Natural killer cell treated with Interleukin-12 subunit alpha and Interleukin-12 subunit beta and Interleukin-15 and Interleukin-18, amount 100 ng/mL, for 72 hours (primary cell): ENCODE results near the gene CTDSPL. TPM values are rescaled to one million over a fixed set of nuclear protein-coding genes. Genes with fewer than 3 reads are reported as not detected.
A peak's percentile ranks its signal among the peaks of the same experiment; 100 is the strongest.
"Not testable (repeated sequence)": the region's sequence is repeated elsewhere in the genome, so short reads cannot be mapped to it uniquely, and the experiment has no call there.

ENCODE experiments used
- ATAC-seq, 2 donors: fragments of 150-1000 bp; cut with Tn5 transposase in 1 of 2; sonication (Bioruptor Pico), chemical (Tn5 transposase) in 1 of 2; 2 replicates each; pipeline ENCODE4 v1.10.0; 2021
- DNase-seq: peaks from one replicate; pipeline ENCODE4 v3.0.0; 2022; ENCODE audit warnings: low spot score
- H3K27ac Mint-ChIP-seq, 2 donors: 1 replicate in 1 of 2; 2 replicates in 1 of 2; pipeline ENCODE4 v1.8.0; 2022; ENCODE audit warnings: mixed read lengths in 2 of 2, mild to moderate bottlenecking in 1 of 2, moderate library complexity in 1 of 2
- H3K27me3 Mint-ChIP-seq, 2 donors: 1 replicate in 1 of 2; 2 replicates in 1 of 2; pipeline ENCODE4 v1.8.0; 2022; ENCODE audit warnings: mixed read lengths in 2 of 2
- H3K36me3 Mint-ChIP-seq: one replicate; pipeline ENCODE4 v1.8.0; 2022; ENCODE audit warnings: mixed read lengths
- H3K4me1 Mint-ChIP-seq, 2 donors: 1 replicate in 1 of 2; 2 replicates in 1 of 2; pipeline ENCODE4 v1.8.0; 2022; ENCODE audit warnings: low read depth in 2 of 2, mixed read lengths in 2 of 2, mild to moderate bottlenecking in 1 of 2
- H3K4me3 Mint-ChIP-seq: one replicate; pipeline ENCODE4 v1.8.0; 2022; ENCODE audit warnings: mixed read lengths
- H3K9me3 Mint-ChIP-seq: 2 replicates; pipeline ENCODE4 v1.8.0; 2022; ENCODE audit warnings: mixed read lengths
- total RNA-seq, 2 donors: library from RNA; stranded (reverse); gene quantifications; one replicate each; pipeline ENCODE4 v1.2.3, GENCODE V29; 2022

Gene CTDSPL
- 1 to 10 TPM in 1 of 2 donors, under 1 TPM in 1; 0.69 to 1.3 TPM for total RNA-seq

DNA sequence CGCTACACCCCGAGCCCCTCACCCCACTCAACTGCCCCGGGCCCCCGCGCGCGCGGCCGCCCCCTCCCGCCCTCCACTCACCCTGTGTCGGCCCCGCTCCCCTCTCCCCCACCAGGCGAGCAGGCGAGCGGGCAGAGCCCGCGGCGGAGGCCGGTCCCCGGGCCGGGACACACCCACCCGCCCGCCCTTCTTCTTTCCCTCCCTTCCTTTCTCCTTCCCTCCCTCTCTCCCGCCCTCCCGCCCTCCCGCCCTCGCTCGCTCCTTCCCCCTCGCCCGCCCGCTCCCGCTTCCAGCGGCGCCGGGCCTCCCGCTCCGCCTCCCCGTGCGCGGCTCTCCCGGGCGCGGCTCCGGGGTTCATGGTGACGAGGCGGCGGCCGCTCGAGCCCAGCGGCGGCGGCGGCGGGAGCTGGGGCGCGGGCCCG lies at the start of gene CTDSPL:
CTDSPL (plus strand) TSS at position 261 of the 422 bp plus-strand sequence. CDS start 320 bp downstream, outside the sequence.
- peak within 1 kb of the TSS; percentile 83 for H3K4me3 Mint-ChIP-seq
- H3K36me3 Mint-ChIP-seq = no peaks in the 10 kb centered on the region
- H3K9me3 Mint-ChIP-seq = no peaks in the 10 kb centered on the region
- peaks cover 10 to 16% of the 10 kb centered on the region in 2 donors for H3K4me1 Mint-ChIP-seq
- H3K27ac Mint-ChIP-seq = no peak within 1 kb of the TSS
- DNase-seq = no peak
- no peak for ATAC-seq
- H3K27me3 Mint-ChIP-seq = peaks cover 23 to 24% of the 10 kb centered on the region in 2 donors

GRCh38 chr3:37812499-37812896 lies 49.2 kb upstream of the CTDSPL start:
- H3K4me3 Mint-ChIP-seq = no peak overlapping the region
- ATAC-seq = no peak
- H3K36me3 Mint-ChIP-seq = no peaks in the 10 kb centered on the region
- no peak overlapping the region for H3K27ac Mint-ChIP-seq
- H3K9me3 Mint-ChIP-seq = no peaks in the 10 kb centered on the region
- no peaks in the 10 kb centered on the region for H3K4me1 Mint-ChIP-seq
- H3K27me3 Mint-ChIP-seq = peaks cover 4 to 20% of the 10 kb centered on the region in 2 donors
- no peak for DNase-seq

- ATAC-seq (no peak), DNase-seq (no peak)
- Mint-ChIP-seq H3K36me3 (no peaks in the 10 kb centered on the region), H3K27ac (no peak overlapping the region), H3K9me3 (no peaks in the 10 kb centered on the region), H3K4me1 (no peaks in the 10 kb centered on the region), H3K27me3 (peaks cover 4 to 18% of the 10 kb centered on the region in 2 donors), H3K4me3 (no peak overlapping the region)
These were observed 48.3 kb upstream of the CTDSPL start for GRCh38 chr3:37813403-37813802.

- H3K9me3 Mint-ChIP-seq = no peaks in the 10 kb centered on the region
- H3K4me1 Mint-ChIP-seq = no peaks in the 10 kb centered on the region
- peaks cover 4 to 18% of the 10 kb centered on the region in 2 donors for H3K27me3 Mint-ChIP-seq
- DNase-seq (no peak), ATAC-seq (no peak)
- H3K36me3 Mint-ChIP-seq = no peaks in the 10 kb centered on the region
- H3K27ac Mint-ChIP-seq = no peak overlapping the region
- H3K4me3 Mint-ChIP-seq = no peak overlapping the region
These were observed 47.1 kb upstream of the CTDSPL start for GRCh38 chr3:37814547-37814946.

GRCh38 chr3:37815156-37815555 lies 46.5 kb upstream of the CTDSPL start:
- not testable (repeated sequence) for H3K4me3 Mint-ChIP-seq, H3K4me1 Mint-ChIP-seq, ATAC-seq, H3K36me3 Mint-ChIP-seq, H3K27ac Mint-ChIP-seq, H3K9me3 Mint-ChIP-seq, DNase-seq
- peaks cover 4 to 18% of the 10 kb centered on the region in 2 donors for H3K27me3 Mint-ChIP-seq

GRCh38 chr3:37816271-37816670 lies 45.4 kb upstream of the CTDSPL start:
- H3K27ac Mint-ChIP-seq = no peak overlapping the region
- no peak for ATAC-seq
- peaks cover 4 to 18% of the 10 kb centered on the region in 2 donors for H3K27me3 Mint-ChIP-seq
- H3K36me3 Mint-ChIP-seq = no peaks in the 10 kb centered on the region
- no peaks in the 10 kb centered on the region for H3K4me1 Mint-ChIP-seq
- no peaks in the 10 kb centered on the region for H3K9me3 Mint-ChIP-seq
- DNase-seq = no peak
- no peak overlapping the region for H3K4me3 Mint-ChIP-seq

- no peak overlapping the region for H3K4me3 Mint-ChIP-seq
- peaks cover 6 to 13% of the 10 kb centered on the region in 2 donors for H3K27me3 Mint-ChIP-seq
- no peak for DNase-seq
These were observed 42.1 kb upstream of the CTDSPL start for GRCh38 chr3:37819591-37819990.

DNA sequence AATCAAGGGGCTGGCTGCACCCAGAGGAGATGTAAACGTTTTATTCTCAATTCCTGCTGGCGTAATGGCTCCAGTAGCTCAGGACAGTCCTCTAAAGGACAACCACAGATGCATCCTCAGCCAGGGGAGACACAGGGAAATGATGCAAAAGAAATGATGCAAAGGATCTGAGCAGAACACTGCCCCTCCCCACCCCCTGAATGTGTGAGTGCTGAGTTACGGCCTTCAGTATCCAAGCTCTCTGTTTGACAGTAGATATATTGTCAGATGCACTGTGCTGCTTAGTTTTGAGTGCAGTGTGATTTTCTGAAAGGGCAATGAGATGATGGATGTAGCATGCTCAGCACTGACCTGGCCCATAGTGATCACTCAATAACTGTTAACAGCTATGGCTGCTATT lies 41.4 kb upstream of the CTDSPL start:
- no peak overlapping the region for H3K4me3 Mint-ChIP-seq
- ATAC-seq (no peak), DNase-seq (no peak)
- H3K27ac Mint-ChIP-seq = no peak overlapping the region
- H3K4me1 Mint-ChIP-seq = no peaks in the 10 kb centered on the region
- H3K36me3 Mint-ChIP-seq = no peaks in the 10 kb centered on the region
- H3K27me3 Mint-ChIP-seq = peaks cover 6 to 10% of the 10 kb centered on the region in 2 donors
- no peaks in the 10 kb centered on the region for H3K9me3 Mint-ChIP-seq

More at GRCh38 chr3:37819591-37819990, 42.1 kb upstream of the CTDSPL start:
- H3K9me3 Mint-ChIP-seq = no peaks in the 10 kb centered on the region
- H3K36me3 Mint-ChIP-seq = no peaks in the 10 kb centered on the region
- ATAC-seq = no peak
- no peak overlapping the region for H3K27ac Mint-ChIP-seq
- H3K4me1 Mint-ChIP-seq = no peaks in the 10 kb centered on the region

- Mint-ChIP-seq H3K4me3 (no peak overlapping the region), H3K27me3 (peaks cover 13 to 18% of the 10 kb centered on the region in 2 donors), H3K36me3 (no peaks in the 10 kb centered on the region), H3K9me3 (no peaks in the 10 kb centered on the region), H3K4me1 (no peaks in the 10 kb centered on the region), H3K27ac (no peak overlapping the region)
- ATAC-seq = no peak
- DNase-seq = no peak
These were observed 38.5 kb upstream of the CTDSPL start for GRCh38 chr3:37823189-37823588.

DNA sequence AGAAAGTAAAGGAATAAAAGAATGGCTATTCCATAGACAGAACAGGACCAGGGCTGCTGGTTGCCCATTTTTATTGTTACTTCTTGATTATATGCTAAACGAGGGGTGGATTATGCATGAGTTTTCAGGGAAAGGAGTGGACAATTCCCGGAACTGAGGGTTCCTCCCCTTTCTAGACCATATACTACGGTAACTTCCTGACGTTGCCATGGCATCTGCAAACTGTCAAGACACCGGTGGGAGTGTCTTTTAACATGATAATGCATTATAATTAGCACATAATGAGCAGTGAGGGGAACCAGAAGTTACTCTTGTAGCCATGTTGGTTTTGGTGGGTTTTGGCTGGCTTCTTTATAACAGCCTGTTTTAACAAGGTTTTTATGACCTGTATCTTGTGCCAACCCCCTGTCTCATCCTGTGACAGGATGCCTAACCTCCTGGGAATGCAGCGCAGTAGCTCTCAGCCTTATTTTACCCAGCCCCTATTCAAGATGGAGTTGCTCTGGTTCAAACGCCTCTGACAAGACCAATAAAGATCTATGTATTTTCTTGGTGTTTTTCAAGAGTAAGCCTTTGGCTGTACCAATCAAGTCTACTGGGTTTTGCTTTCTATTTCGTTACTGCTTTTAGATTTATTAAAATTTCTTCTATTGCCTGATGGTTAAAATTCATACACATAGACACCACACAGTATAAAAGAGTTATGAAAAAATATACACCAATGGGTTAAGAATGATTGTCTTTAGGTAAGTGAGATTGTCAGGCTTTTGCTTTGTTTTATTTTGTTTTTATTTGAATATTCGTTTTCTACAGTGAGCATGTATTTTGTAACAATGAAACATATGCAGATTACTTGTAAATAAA lies 37.4 kb upstream of the CTDSPL start:
- no peak for DNase-seq
- peaks cover 20 to 30% of the 10 kb centered on the region in 2 donors for H3K27me3 Mint-ChIP-seq
- no peak for ATAC-seq
- no peaks in the 10 kb centered on the region for H3K4me1 Mint-ChIP-seq
- H3K9me3 Mint-ChIP-seq = no peaks in the 10 kb centered on the region
- H3K4me3 Mint-ChIP-seq = no peak overlapping the region
- H3K27ac Mint-ChIP-seq = no peak overlapping the region
- no peaks in the 10 kb centered on the region for H3K36me3 Mint-ChIP-seq

DNA sequence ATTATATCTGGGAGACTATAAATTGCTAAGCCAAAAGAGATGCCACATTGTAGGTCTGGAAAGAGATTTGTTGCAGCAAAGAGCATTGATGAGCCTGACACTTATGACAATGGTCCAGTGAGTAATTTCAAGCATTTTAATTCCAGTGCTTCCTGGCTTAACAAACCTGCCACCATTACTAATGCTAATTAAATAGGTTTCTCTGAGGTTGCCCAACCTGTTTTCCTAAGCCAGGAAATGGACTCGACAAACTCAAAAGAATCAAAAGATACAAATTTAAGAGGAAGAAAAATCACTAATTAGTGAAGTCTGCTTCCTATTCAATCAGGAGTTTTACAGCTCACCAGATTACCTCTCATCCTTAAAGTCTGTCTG lies 36.7 kb upstream of the CTDSPL start:
- H3K4me1 Mint-ChIP-seq = no peaks in the 10 kb centered on the region
- no peak for DNase-seq
- peaks cover 20 to 31% of the 10 kb centered on the region in 2 donors for H3K27me3 Mint-ChIP-seq

GRCh38 chr3:37825744-37826400 lies 35.8 kb upstream of the CTDSPL start:
- ATAC-seq (no peak), DNase-seq (no peak)
- Mint-ChIP-seq H3K4me3 (no peak overlapping the region), H3K4me1 (no peaks in the 10 kb centered on the region), H3K36me3 (no peaks in the 10 kb centered on the region), H3K9me3 (no peaks in the 10 kb centered on the region), H3K27ac (no peak overlapping the region), H3K27me3 (peaks cover 20 to 31% of the 10 kb centered on the region in 2 donors)

More for the DNA sequence above, 36.7 kb upstream of the CTDSPL start:
- no peak for ATAC-seq
- Mint-ChIP-seq H3K9me3 (no peaks in the 10 kb centered on the region), H3K36me3 (no peaks in the 10 kb centered on the region), H3K4me3 (no peak overlapping the region), H3K27ac (no peak overlapping the region)

DNA sequence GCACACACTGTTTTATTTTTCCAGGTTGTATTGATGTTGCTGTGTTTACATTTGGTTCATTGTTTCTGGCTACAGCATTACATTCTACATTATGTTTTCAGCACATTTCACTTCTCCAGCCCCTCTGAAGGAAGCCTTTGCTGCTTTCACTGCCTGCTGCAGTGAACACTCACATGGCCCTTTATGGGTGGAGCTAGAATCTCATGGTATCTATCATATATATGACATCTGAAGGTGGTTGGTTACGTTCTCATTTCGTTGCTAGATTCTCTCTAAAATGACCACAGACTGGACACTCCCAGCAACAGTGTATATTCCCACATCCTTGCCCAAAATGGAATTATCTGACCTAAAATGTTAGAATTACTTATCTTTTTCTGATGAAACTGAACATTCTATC lies 35.2 kb upstream of the CTDSPL start:
- no peak overlapping the region for H3K4me3 Mint-ChIP-seq
- no peaks in the 10 kb centered on the region for H3K36me3 Mint-ChIP-seq
- no peak for ATAC-seq
- H3K27me3 Mint-ChIP-seq = peaks cover 20 to 31% of the 10 kb centered on the region in 2 donors
- no peaks in the 10 kb centered on the region for H3K9me3 Mint-ChIP-seq
- no peaks in the 10 kb centered on the region for H3K4me1 Mint-ChIP-seq
- DNase-seq = no peak
- no peak overlapping the region for H3K27ac Mint-ChIP-seq

- Mint-ChIP-seq H3K27me3 (peaks cover 20 to 31% of the 10 kb centered on the region in 2 donors), H3K4me3 (no peak overlapping the region), H3K36me3 (no peaks in the 10 kb centered on the region), H3K27ac (no peak overlapping the region), H3K9me3 (no peaks in the 10 kb centered on the region), H3K4me1 (no peaks in the 10 kb centered on the region)
- no peak for DNase-seq
- no peak for ATAC-seq
These were observed 34.7 kb upstream of the CTDSPL start for GRCh38 chr3:37826933-37827332.
